K562 treated with DMSO at 1 percent for 48 hours (cell line): ENCODE results near the gene XCR1. TPM values are rescaled to one million over a fixed set of nuclear protein-coding genes. Genes with fewer than 3 reads are reported as not detected.

Source experiments
- total RNA-seq: library from RNA; unstranded; fragments of 300-600 nt; gene quantifications from 2 replicates; pipeline ENCODE4 v1.2.3, GENCODE V29; 2022; ENCODE audit warnings: low replicate concordance; ENCODE audit errors: extremely low read depth

XCR1 gene, protein sequence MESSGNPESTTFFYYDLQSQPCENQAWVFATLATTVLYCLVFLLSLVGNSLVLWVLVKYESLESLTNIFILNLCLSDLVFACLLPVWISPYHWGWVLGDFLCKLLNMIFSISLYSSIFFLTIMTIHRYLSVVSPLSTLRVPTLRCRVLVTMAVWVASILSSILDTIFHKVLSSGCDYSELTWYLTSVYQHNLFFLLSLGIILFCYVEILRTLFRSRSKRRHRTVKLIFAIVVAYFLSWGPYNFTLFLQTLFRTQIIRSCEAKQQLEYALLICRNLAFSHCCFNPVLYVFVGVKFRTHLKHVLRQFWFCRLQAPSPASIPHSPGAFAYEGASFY
- not detected in 2 replicates for total RNA-seq

GRCh38 chr3:46027021-46027705 lies at the start of gene XCR1:
Gene XCR1 (minus strand): TSS chr3:46027483. CDS start chr3:46021947, 5,536 bp downstream.

DNA sequence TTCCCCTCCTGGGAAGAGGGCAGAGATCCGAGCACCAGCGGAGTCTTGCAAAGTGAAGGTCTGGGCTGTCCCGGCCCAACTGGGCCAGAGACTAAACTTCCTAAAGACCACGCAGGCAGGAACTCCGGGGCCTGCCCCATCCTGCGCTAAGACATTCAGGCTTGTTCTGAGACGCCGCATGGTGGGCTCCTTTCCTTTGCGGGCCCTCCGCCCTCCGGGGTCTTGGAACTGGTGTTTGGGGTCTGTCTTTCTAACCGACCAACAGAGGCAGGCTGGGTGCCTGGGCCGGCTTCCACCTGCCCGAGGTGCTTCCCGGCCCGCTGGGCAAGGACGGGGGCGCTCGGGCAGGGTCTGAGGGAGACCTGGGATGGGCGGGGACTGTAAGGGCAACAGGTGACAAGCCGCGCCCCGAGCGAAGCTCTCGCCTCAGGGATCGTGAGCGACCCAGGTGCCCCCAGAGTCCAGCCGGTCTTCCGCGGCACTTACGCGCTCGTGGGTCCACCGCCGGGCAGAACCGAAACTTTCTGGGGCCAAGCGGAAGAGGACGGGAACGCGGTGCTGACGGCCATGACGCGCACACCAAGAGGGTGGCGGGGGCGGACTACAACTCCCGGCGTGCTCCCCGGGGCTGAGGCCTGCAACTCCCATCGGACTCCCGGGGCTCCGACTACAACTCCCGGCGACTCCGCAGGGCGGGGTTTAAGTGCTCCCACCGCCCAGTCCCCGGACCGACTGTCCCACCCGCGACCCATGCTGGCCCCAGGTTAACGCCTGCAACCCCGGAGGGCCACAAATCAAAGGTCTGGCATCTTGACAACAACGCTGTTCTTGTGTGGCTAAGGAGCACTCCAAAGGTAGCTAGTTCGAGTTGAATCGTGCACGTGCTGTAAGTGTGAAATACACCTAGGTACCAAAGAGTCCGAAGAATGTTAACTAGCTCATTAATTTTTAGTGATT lies 31.8 kb downstream of the XCR1 start, which contains the start of gene FYCO1:
TSS of gene FYCO1 (minus strand) at position 589 of the 957 bp plus-strand sequence. CDS start 10,914 bp downstream, outside the sequence.

Other genes with a start within 250 kb of the XCR1 start
- not detected in 2 replicates for gene SLC6A20, start 230.9 kb downstream of the XCR1 start, total RNA-seq
- gene LZTFL1, start 185.4 kb downstream of the XCR1 start, total RNA-seq, result not detected in 2 replicates
- gene CCR9, start 140.9 kb downstream of the XCR1 start, total RNA-seq, result not detected in 2 replicates
- not detected in 2 replicates for gene CXCR6, start 84.0 kb downstream of the XCR1 start, total RNA-seq
- not detected in 2 replicates for gene FYCO1, start 31.7 kb downstream of the XCR1 start, total RNA-seq
- not detected in 2 replicates for gene CCR1, start 180.8 kb upstream of the XCR1 start, total RNA-seq
- gene CCR3, start 215.0 kb upstream of the XCR1 start, total RNA-seq, result not detected in 2 replicates